Right lobe of liver (tissue), 4 donors: ENCODE results near the gene BCL2L14.
A peak's percentile ranks its signal among the peaks of the same experiment; 100 is the strongest.

Source experiments
- CTCF ChIP-seq, 4 donors: fragments of 200-600 bp in 3 of 4; fragments of 450-650 bp in 1 of 4; IDR thresholded peaks; one replicate each; pipeline versions ENCODE4 v1.5.1 to v1.8.0; 2016 to 2022; ENCODE audit warnings: antibody characterized with exemption in 4 of 4, mild to moderate bottlenecking in 2 of 4
- POLR2A ChIP-seq: fragments of 450-650 bp; IDR thresholded peaks from one replicate; pipeline ENCODE4 v1.6.1; 2017; ENCODE audit warnings: antibody characterized with exemption, mild to moderate bottlenecking
- donor health status: DM: no; HTN: no; CAD: no.
- donor health status: DM: no; HTN: no; CAD: no.
- donor health status: DM: no; HTN: yes; CAD: no.

GRCh38 chr12:12081836-12082497 lies 11.2 kb downstream of the BCL2L14 start:
- TF ChIP-seq POLR2A: no peak
- TF ChIP-seq CTCF (IDR thresholded peaks at IDR 0.05): peak; percentile 25 to 38 (median 34)
